Activated CD8-positive, alpha-beta memory T cell treated with anti-CD3 and anti-CD28 coated beads for 48 hours (primary cell): ENCODE results near the gene FADS1.

Experiments
- DNase-seq, 3 experiments: peaks; one replicate each; pipeline ENCODE4 v3.0.0-alpha.2; 2020; ENCODE audit warnings: low read depth in 2 of 3, low spot score in 2 of 3

Gene FADS1

DNA sequence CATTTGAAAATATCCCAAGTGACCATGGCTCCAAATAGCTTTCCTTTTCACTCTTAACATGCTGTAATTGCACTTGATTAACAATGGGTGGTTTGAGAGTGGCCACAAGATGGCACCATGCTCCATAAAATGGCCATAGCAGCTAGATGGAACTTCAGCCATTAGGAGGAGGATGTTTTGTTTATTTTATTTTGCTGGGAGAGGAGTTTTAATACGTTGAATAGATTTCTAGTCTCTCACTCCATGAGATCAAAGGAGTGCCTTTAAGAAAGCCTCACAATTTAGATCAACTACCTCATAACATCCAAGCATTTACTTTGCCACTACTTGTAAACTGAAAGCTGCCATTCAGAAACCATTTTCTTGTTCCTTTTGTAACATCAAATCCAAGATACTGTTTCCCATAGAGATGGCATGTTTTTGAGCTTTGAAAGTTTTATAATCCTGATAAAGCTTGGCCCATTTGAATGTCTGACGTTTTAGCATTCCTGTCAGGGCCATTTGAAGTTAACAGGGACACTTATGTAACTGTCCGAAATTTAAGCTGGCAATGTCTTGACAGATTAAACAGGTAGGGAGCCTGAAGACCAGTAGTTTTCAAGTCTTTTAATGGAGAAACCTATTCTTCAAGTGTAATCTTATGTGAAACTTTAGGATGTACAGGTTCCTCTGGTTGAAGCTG, 19.4 kb downstream of the FADS1 start:
- no peak for DNase-seq

DNA sequence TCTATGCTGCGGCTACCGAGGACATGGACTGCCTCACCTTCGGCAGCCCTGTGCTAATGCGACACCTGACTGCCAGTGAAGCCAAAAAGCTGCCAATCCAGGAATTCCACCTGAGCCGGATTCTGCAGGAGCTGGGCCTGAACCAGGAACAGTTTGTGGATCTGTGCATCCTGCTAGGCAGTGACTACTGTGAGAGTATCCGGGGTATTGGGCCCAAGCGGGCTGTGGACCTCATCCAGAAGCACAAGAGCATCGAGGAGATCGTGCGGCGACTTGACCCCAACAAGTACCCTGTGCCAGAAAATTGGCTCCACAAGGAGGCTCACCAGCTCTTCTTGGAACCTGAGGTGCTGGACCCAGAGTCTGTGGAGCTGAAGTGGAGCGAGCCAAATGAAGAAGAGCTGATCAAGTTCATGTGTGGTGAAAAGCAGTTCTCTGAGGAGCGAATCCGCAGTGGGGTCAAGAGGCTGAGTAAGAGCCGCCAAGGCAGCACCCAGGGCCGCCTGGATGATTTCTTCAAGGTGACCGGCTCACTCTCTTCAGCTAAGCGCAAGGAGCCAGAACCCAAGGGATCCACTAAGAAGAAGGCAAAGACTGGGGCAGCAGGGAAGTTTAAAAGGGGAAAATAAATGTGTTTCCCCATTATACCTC, 20.8 kb downstream of the FADS1 start:
- DNase-seq, result no peak

GRCh38 chr11:61795459-61795858, 21.3 kb downstream of the FADS1 start:
- DNase-seq, result no peak

DNA sequence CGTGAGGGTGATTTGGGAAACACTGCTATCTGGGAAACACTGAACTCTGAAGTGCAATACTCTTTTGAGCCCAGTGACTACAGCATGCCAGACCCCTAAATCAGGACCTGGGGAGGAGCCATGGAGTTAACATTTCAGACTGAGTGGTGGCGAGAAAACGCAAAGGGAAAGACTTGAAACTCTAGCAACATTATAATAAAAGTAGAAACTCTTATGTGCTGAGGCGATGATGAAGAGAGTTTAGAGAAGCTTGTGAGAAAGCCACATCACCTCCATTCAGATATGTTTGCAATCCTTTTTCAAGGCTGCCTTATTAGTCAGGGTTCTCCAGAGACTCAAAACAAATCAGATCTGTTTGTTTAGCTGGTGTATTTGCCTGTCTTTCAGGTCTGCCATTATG, 22.2 kb downstream of the FADS1 start:
- no peak for DNase-seq

GRCh38 chr11:61793829-61794204, 23.0 kb downstream of the FADS1 start:
- no peak for DNase-seq

GRCh38 chr11:61793083-61793828, 23.5 kb downstream of the FADS1 start:
- no peak for DNase-seq

- peak; percentile 74 to 77 (median 76) for DNase-seq
These were observed 24.3 kb downstream of the FADS1 start, which contains the start of the genes FEN1 and TMEM258 for GRCh38 chr11:61792310-61793082. Gene FEN1, plus strand, starts transcription at chr11:61792911. Its CDS starts 2,451 bp downstream, at chr11:61795362. Gene TMEM258, minus strand, starts transcription at chr11:61792599. Its CDS starts 41 bp downstream, at chr11:61792558.

DNA sequence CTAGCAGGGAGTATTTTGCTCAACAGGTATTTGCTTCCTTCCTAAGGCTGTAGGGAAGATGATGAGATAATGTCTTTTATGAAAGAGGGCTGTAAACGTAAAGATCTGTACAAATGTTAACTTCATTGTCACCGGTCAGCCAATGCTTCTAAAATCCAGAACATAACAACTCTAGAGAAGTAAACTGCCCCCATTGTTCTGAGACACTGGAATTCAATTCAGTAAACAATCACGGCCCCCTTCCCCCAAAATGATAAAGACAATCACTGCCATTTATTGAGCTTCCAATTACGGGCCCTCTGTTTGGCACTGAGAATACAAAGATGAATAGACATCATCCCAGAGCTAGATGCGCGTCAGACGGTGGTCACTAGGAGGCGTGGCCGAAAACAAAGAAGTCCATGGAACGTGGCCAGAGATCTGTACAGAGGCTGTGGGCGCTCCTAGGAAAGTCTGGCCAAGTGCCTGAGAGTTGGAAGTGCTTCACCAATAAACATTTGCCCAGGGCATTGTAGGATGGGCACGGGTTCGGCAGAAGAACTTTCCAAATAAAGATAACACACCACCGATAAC, 25.0 kb downstream of the FADS1 start:
- peak in 1 of 3 experiments; percentile 34 for DNase-seq

DNA sequence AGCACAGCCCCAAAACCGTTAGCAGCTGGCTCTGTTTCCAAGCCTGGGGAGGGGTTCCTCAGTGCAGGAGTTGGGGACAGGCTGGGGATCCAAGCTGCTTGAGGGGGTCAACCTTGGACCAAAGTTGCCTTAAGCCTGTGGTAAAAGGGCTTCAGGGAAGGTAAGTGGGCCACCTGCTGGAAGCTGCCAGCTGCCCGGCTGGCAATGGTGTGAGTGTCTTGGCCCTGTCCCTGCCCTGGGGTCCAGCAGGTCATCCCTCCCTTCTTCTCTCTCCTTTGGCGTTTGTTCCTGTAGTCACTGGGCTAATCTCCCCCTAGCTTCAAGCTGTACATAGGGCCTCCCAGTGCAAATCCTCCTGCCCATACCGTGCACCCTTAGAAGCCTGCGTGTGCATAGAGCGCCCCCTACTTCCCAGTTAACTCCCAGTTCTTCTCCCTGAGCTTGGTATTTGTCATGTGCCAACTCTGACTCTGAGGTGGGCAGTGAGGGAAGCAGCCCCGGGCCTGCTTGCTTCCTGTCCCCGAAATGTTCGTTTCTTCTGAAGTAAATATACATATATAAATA, 28.8 kb downstream of the FADS1 start:
- no peak for DNase-seq

GRCh38 chr11:61785837-61786402, 30.9 kb downstream of the FADS1 start:
- no peak for DNase-seq

- DNase-seq, result no peak
These were observed 32.3 kb downstream of the FADS1 start for GRCh38 chr11:61784506-61784805.

DNA sequence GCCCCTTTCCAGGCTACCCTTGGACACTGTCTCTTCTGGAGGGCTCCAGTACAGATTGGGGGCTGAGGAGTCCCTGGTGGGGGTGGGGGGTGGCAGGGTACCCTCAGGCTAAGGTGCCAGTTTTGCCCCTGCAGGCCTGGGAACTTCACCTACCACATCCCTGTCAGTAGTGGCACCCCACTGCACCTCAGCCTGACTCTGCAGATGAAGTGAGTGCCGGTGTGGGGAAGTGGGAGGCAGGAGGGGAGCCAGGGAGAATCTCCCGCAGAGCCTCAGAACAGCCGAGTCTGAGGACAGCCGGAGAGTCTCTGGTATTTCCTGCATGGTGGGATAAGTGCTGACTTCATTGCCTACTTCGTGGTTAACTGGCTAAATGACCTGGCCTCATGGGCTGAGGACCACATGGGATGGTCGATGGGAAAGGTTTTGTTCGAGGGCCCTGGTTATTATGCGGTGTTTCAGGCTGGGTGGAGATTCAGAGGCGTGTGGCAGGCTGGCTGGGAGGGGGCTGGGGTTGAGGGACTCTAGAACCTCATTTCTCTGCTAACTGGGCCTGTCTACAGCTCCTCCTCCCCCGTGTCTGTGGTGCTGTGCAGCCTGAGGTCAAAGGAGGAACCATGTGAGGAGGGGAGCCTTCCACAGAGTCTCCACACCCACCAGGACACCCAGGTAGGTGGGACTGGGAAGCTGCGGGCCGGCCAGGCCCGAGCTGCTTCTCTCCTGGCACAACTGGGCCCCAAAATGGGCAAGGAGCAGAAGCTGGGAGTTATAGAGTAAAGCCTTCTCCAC, 32.9 kb downstream of the FADS1 start:
- DNase-seq, result no peak

DNA sequence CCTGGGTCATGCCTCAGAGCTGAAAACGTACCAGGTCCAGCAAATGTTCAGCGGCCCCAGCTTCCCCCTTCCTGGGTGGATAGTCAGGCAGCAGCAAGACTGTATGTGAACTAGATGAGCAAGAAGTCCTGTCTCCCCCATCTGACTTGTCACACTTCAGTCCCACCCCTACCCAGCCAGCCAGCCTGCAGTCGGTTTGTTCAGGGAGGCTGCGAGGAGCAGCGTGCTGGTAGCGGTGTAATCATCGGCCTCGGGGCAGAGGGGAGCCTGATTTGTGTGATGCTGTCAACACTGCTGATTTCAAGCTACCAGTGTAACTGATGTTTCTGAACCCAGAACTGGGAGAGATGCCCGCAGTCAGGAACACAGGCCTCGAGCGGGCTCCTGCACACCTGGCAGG, 34.0 kb downstream of the FADS1 start:
- no peak for DNase-seq

DNA sequence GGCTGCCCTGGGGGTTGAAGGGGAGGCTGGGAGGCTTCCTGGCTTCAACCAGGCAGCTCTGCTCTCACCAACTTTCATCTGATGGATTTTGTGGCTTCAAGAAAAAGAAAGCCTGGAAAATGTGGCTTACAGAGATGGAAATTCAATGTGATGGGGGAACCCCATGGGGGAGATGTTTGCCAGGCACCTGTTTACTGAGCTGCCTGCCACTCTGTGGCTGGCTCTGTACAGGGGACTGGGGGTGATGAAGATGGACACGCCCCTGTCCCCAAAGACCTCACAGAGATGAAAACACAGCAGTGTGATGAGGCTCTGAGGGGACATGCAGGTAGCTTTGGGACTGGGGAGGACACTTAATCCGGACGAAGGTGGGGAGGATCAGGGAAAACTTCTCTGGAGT, 34.5 kb downstream of the FADS1 start:
- DNase-seq, result no peak

- DNase-seq, result no peak
These were observed 35.2 kb downstream of the FADS1 start for GRCh38 chr11:61781585-61781984.

- DNase-seq, result no peak
These were observed 36.1 kb downstream of the FADS1 start for GRCh38 chr11:61780581-61781162.

GRCh38 chr11:61779666-61780525, 36.9 kb downstream of the FADS1 start:
- DNase-seq, result no peak

DNA sequence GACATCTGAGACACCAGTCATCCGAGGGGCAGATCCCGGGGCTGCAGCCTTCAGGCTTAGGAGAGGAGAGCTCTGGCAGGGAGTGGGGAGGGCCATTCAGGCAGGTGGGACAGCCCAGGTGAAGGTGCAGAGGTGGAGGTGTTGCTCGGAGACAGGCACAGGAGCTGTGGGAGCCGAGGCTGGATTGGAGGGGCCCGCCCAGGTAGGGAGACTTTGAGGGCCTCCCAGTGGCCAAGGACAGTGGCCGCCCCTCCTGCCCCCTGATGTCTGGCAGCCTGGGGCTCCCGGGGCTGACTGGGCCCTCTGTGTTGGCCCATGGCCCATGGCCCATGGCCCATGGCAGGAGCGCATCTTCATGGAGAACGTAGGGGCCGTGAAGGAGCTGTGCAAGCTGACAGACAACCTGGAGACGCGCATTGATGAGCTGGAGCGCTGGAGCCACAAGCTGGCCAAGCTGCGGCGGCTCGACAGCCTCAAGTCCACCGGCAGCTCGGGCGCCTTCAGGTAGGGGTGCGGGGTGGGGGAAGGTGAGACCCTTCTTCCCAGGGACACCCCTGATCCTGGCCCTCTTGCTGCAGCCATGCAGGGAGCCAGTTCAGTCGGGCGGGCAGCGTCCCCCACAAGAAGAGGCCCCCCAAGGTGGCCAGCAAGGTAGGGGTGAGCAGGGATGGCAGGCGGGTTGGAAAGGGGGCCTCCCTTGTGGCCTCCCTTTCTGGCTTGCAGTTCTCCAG, 37.7 kb downstream of the FADS1 start:
- DNase-seq, result no peak
